IMR-90 (cell line): ENCODE results near the gene PLEKHG4. TPM values are rescaled to one million over a fixed set of nuclear protein-coding genes. Genes with fewer than 3 reads are reported as not detected.

Experiments
- ATAC-seq: fragments of 200-7000 bp; cut with Tn5 transposase; 2 replicates; pipeline ENCODE4 v1.9.1; 2020; ENCODE audit warnings: low read depth, mild to moderate bottlenecking, moderate library complexity
- BruUV-seq: library from RNA; stranded (reverse); fragments of 400-500 nt; replicated peaks from 2 replicates; lab custom pipeline; 2021; lab: Mats Ljungman, UMichigan
- CTCF ChIA-PET: fragments of 300-600 bp; formaldehyde crosslinking; extraction: SDS; loops from one replicate; lab custom pipeline; 2021; ENCODE audit warnings: antibody characterized with exemption; lab: Yijun Ruan, JAX
- POLR2A ChIA-PET: fragments of 300-600 bp; sonication (Branson Sonifier 250); formaldehyde crosslinking; loops from one replicate; lab custom pipeline; 2022; ENCODE audit warnings: antibody characterized with exemption; ENCODE audit not compliant: unreplicated experiment; lab: Charles Lee
- DNase-seq: peaks from one replicate; pipeline ENCODE4 v3.0.0; 2013
- H2AFZ ChIP-seq: replicated peaks from 2 replicates; pipeline ENCODE3; 2013; ENCODE audit warnings: low read length, mild to moderate bottlenecking; ENCODE audit not compliant: poor library complexity
- H2AK5ac ChIP-seq: 2 replicates; pipeline ENCODE4 v1.6.1; 2013; ENCODE audit warnings: low read depth, low read length, inconsistent platforms
- H2AK9ac ChIP-seq: replicated peaks from 2 replicates; pipeline ENCODE3; 2013; ENCODE audit warnings: mild to moderate bottlenecking, low read depth, low read length, moderate library complexity; ENCODE audit not compliant: poor library complexity
- H2BK120ac ChIP-seq: 2 replicates; pipeline ENCODE4 v1.6.1; 2013; ENCODE audit warnings: low read depth, low read length, inconsistent platforms
- H2BK15ac ChIP-seq: 3 replicates; pipeline ENCODE4 v1.6.1; 2013; ENCODE audit warnings: low read depth, low read length, inconsistent platforms
- H2BK20ac ChIP-seq: 2 replicates; pipeline ENCODE4 v1.6.1; 2013; ENCODE audit warnings: low read depth, mild to moderate bottlenecking, inconsistent platforms, low read length, moderate library complexity
- H2BK5ac ChIP-seq: 2 replicates; pipeline ENCODE4 v1.6.1; 2013; ENCODE audit warnings: mild to moderate bottlenecking, low read depth, low read length, inconsistent platforms; ENCODE audit not compliant: poor library complexity, severe bottlenecking
- H3K14ac ChIP-seq: replicated peaks from 2 replicates; pipeline ENCODE4 v1.6.1; 2013; ENCODE audit warnings: low read depth, low read length, inconsistent platforms
- H3K18ac ChIP-seq: 2 replicates; pipeline ENCODE4 v1.6.1; 2013; ENCODE audit warnings: low read depth, low read length, control low read depth
- H3K23ac ChIP-seq: 2 replicates; pipeline ENCODE4 v1.6.1; 2013; ENCODE audit warnings: low read depth, low read length, inconsistent platforms
- H3K27ac ChIP-seq: 2 replicates; pipeline ENCODE4 v1.5.1; 2013; ENCODE audit warnings: mild to moderate bottlenecking, control low read depth, low read length; ENCODE audit not compliant: insufficient read depth
- H3K27me3 ChIP-seq: 2 replicates; pipeline ENCODE4 v1.6.1; 2013; ENCODE audit warnings: low read length; ENCODE audit not compliant: control insufficient read depth, insufficient read depth
- H3K36me3 ChIP-seq: 2 replicates; pipeline ENCODE4 v1.6.1; 2013; ENCODE audit warnings: low read length, mixed read lengths; ENCODE audit not compliant: control insufficient read depth, insufficient read depth
- H3K4ac ChIP-seq: 2 replicates; pipeline ENCODE4 v1.6.1; 2013; ENCODE audit warnings: low read depth, low read length, inconsistent platforms
- H3K4me1 ChIP-seq: 2 replicates; pipeline ENCODE4 v1.6.1; 2013; ENCODE audit warnings: low read length, mixed read lengths; ENCODE audit not compliant: control insufficient read depth, insufficient read depth
- H3K4me2 ChIP-seq: 2 replicates; pipeline ENCODE4 v1.6.1; 2013; ENCODE audit warnings: low read depth, mild to moderate bottlenecking, control low read depth, low read length, moderate library complexity
- H3K4me3 ChIP-seq: 2 replicates; pipeline ENCODE4 v1.5.1; 2013; ENCODE audit warnings: low read depth, mild to moderate bottlenecking, control low read depth, low read length, moderate library complexity; ENCODE audit not compliant: insufficient read depth
- H3K56ac ChIP-seq: 2 replicates; pipeline ENCODE4 v1.6.1; 2013; ENCODE audit warnings: low read length, inconsistent platforms; ENCODE audit not compliant: insufficient read depth; ENCODE audit errors: extremely low read depth
- H3K79me1 ChIP-seq, 2 experiments: 2 replicates each; pipeline ENCODE4 v1.6.1; 2013; ENCODE audit warnings: low read length in 2 of 2, inconsistent platforms in 1 of 2, low read depth in 1 of 2
- H3K9ac ChIP-seq: 2 replicates; pipeline ENCODE4 v1.6.1; 2013; ENCODE audit warnings: low read depth, low read length, control low read depth
- H3K9me1 ChIP-seq: 2 replicates; pipeline ENCODE4 v1.6.1; 2013; ENCODE audit warnings: low read length, inconsistent platforms; ENCODE audit not compliant: insufficient read depth
- H3K9me3 ChIP-seq: 2 replicates; pipeline ENCODE4 v1.6.1; 2013; ENCODE audit warnings: low read length; ENCODE audit not compliant: control insufficient read depth, insufficient read depth
- H4K20me1 ChIP-seq: 2 replicates; pipeline ENCODE4 v1.6.1; 2013; ENCODE audit warnings: low read length, inconsistent platforms; ENCODE audit not compliant: insufficient read depth
- H4K5ac ChIP-seq: 2 replicates; pipeline ENCODE4 v1.6.1; 2013; ENCODE audit warnings: mild to moderate bottlenecking, low read depth, low read length, control low read depth
- H4K8ac ChIP-seq, 2 experiments: 2 replicates each; pipeline ENCODE4 v1.6.1; 2013; ENCODE audit warnings: low read depth in 2 of 2, low read length in 2 of 2, control low read depth in 1 of 2, inconsistent platforms in 1 of 2
- H4K91ac ChIP-seq: 2 replicates; pipeline ENCODE4 v1.6.1; 2013; ENCODE audit warnings: low read depth, low read length, inconsistent platforms; ENCODE audit not compliant: insufficient read depth
- CEBPB ChIP-seq: IDR thresholded peaks from 2 replicates; pipeline ENCODE4 v1.6.1; 2012; ENCODE audit warnings: low read depth, low read length, improper control_type of control experiment
- CHD1 ChIP-seq: IDR thresholded peaks from 2 replicates; pipeline ENCODE4 v1.6.1; 2012; ENCODE audit warnings: low read depth, low read length, improper control_type of control experiment
- MAFK ChIP-seq: IDR thresholded peaks from 2 replicates; pipeline ENCODE4 v1.6.1; 2012; ENCODE audit warnings: low read depth, low read length, improper control_type of control experiment
- MAZ ChIP-seq: IDR thresholded peaks from 2 replicates; pipeline ENCODE4 v1.6.1; 2012; ENCODE audit warnings: low read depth, mild to moderate bottlenecking, low read length, improper control_type of control experiment, moderate library complexity, borderline replicate concordance
- MXI1 ChIP-seq: IDR thresholded peaks from 2 replicates; pipeline ENCODE4 v1.6.1; 2012; ENCODE audit warnings: low read depth, mild to moderate bottlenecking, low read length, moderate library complexity, borderline replicate concordance
- NFE2L2 ChIP-seq: fragments of 150-350 bp; IDR thresholded peaks from 2 replicates; pipeline ENCODE4 v1.6.1; 2016; ENCODE audit warnings: low read depth, mild to moderate bottlenecking, low read length
- POLR2A ChIP-seq: IDR thresholded peaks from 2 replicates; pipeline ENCODE4 v1.6.1; 2012; ENCODE audit warnings: mild to moderate bottlenecking, low read depth, low read length
- RAD21 ChIP-seq: IDR thresholded peaks from 2 replicates; pipeline ENCODE4 v1.6.1; 2012; ENCODE audit warnings: low read length, improper control_type of control experiment
- RCOR1 ChIP-seq: IDR thresholded peaks from 2 replicates; pipeline ENCODE4 v1.6.1; 2012; ENCODE audit warnings: mild to moderate bottlenecking, low read length, improper control_type of control experiment; ENCODE audit not compliant: insufficient replicate concordance
- RFX5 ChIP-seq: IDR thresholded peaks from 2 replicates; pipeline ENCODE4 v1.8.0; 2012; ENCODE audit warnings: low read depth, mild to moderate bottlenecking, low read length, moderate library complexity
- WGBS, 2 experiments: methylation state at CpG; one replicate each; pipeline versions ENCODE4 v1.1.5 to v1.1.7; 2013; ENCODE audit warnings: missing lambda C conversion rate in 2 of 2; ENCODE audit not compliant: insufficient read length in 1 of 2; ENCODE audit errors: extremely low coverage in 2 of 2; 5-methylcytosine and 5-hydroxymethylcytosine counted together
- dilution Hi-C: fragments of 300-500 bp; cut with HindIII; formaldehyde crosslinking; loops from one replicate; pipeline ENCODE4 v1.14.3; 2018; ENCODE audit warnings: low sequenced_read_pairs; ENCODE audit not compliant: unreplicated experiment
- in situ Hi-C: fragments of 300-500 bp; cut with MboI; formaldehyde crosslinking; loops from 3 replicates; pipeline ENCODE4 v1.14.3; 2019; ENCODE audit warnings: low sequenced_read_pairs, inconsistent platforms, mixed read lengths
- intact Hi-C: fragments of 100-400 bp; cut with micrococcal nuclease; formaldehyde crosslinking; loops from 2 replicates; pipeline ENCODE4 v1.10.0; 2022
- polyA plus RNA-seq, 3 experiments: library from polyadenylated mRNA; depleted of rRNA; stranded (reverse); fragments of >200 nt; gene quantifications; 2 replicates each; pipeline ENCODE4 v1.2.3, GENCODE V29; 2012; ENCODE audit warnings: low replicate concordance in 1 of 3
- total RNA-seq: library from RNA; depleted of rRNA; stranded (reverse); fragments of >200 nt; gene quantifications from 2 replicates; pipeline ENCODE4 v1.2.3, GENCODE V29; 2012
- TF ChIP-seq, protein P1 (sequence below): fragments of 150-350 bp; IDR thresholded peaks from 2 replicates; pipeline ENCODE4 v1.6.1; 2016; ENCODE audit warnings: low read depth, mild to moderate bottlenecking, low read length, moderate library complexity, borderline replicate concordance
- TF ChIP-seq, protein P2 (sequence below): fragments of 150-350 bp; IDR thresholded peaks from 2 replicates; pipeline ENCODE4 v1.6.1; 2017; ENCODE audit warnings: mild to moderate bottlenecking, antibody characterized with exemption, low read length, low read depth

The PLEKHG4 gene
- total and polyA plus RNA-seq, 2 of the 4 experiments (the other 2 are of a cell fraction), result 14.0 to 50.7 TPM

DNA sequence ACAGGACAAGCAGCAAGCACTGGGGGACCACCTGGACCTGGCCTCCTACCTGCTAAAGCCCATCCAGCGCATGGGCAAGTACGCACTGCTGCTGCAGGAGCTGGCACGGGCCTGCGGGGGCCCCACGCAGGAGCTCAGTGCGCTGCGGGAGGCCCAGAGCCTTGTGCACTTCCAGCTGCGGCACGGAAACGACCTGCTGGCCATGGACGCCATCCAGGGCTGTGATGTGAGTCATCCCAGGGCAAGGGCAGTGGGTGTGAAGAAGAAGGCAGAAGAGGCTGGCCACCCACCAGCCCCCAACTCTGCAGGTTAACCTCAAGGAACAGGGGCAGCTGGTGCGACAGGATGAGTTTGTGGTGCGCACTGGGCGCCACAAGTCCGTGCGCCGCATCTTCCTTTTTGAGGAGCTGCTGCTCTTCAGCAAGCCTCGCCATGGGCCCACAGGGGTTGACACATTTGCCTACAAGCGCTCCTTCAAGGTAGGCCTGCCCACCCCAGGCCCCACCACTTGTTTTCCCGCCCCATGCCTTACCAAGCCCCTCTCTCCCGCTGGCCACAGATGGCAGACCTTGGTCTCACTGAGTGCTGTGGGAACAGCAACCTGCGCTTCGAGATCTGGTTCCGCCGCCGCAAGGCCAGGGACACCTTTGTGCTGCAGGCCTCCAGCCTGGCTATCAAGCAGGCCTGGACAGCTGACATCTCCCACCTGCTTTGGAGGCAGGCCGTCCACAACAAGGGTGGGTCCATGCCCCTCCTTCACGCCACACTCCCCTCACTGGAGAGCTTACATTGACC is 7.3 kb downstream of the PLEKHG4 start (continued):
- no peak for TF ChIP-seq RFX5

DNA sequence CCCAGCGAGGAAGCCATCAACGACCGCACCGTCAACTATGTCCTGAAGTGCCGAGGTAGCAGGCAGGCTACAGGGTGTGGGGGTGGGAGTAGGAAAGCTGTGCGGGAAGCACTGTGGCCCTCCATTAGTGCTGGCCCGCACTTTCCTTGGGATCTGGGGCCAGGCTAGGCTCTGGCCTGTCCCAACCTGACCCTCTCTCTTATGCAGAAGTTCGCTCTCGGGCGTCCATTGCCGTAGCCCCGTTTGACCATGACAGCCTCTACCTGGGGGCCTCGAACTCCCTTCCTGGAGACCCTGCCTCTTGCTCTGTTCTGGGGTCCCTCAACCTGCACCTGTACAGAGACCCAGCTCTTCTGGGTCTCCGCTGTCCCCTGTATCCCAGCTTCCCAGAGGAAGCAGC is 8.6 kb downstream of the PLEKHG4 start:
- Histone ChIP-seq H2BK20ac (no peak overlapping the region), H4K20me1 (no peaks in the 10 kb centered on the region), H3K9me1 (peaks cover 14% of the 10 kb centered on the region), H3K9ac (no peak overlapping the region), H2AFZ (no peak overlapping the region), H3K4me1 (peaks cover 7% of the 10 kb centered on the region), H2BK120ac (no peak overlapping the region), H2BK15ac (no peak overlapping the region), H3K9me3 (no peaks in the 10 kb centered on the region), H4K5ac (no peak overlapping the region), H2AK5ac (no peak overlapping the region), H3K4me2 (no peak overlapping the region), H3K27ac (no peak overlapping the region), H3K27me3 (no peaks in the 10 kb centered on the region), H3K14ac (no peak overlapping the region), H3K4ac (no peak overlapping the region), H4K8ac (no peak overlapping the region), H3K36me3 (no peaks in the 10 kb centered on the region), H2BK5ac (no peak overlapping the region), H3K23ac (no peak overlapping the region), H3K79me1 (no peaks in the 10 kb centered on the region; a peak in 1 of 4 replicates), H3K56ac (no peak overlapping the region), H3K4me3 (no peak overlapping the region), H3K18ac (no peak overlapping the region), H2AK9ac (no peak overlapping the region), H4K91ac (no peak overlapping the region)
- 97% methylated on average over 6 of the region's 14 CpGs; no CpG with 5 or more reads in 1 of the 2 experiments for WGBS, 2 experiments
- BruUV-seq, result no TSS peak
- dilution Hi-C loops (no loop called here), in situ Hi-C loops (no loop called here), intact Hi-C loops (no loop called here)
- ChIA-PET CTCF (no interaction called here), POLR2A (no interaction called here)
- TF ChIP-seq NFE2L2 (no peak), MXI1 (no peak), CEBPB (no peak), RCOR1 (no peak), POLR2A (no peak), RFX5 (no peak), RAD21 (no peak), MAFK (no peak), CHD1 (no peak), MAZ (no peak)
- TF ChIP-seq, protein P1, sequence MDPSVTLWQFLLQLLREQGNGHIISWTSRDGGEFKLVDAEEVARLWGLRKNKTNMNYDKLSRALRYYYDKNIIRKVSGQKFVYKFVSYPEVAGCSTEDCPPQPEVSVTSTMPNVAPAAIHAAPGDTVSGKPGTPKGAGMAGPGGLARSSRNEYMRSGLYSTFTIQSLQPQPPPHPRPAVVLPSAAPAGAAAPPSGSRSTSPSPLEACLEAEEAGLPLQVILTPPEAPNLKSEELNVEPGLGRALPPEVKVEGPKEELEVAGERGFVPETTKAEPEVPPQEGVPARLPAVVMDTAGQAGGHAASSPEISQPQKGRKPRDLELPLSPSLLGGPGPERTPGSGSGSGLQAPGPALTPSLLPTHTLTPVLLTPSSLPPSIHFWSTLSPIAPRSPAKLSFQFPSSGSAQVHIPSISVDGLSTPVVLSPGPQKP, result no peak
- TF ChIP-seq, protein P2, sequence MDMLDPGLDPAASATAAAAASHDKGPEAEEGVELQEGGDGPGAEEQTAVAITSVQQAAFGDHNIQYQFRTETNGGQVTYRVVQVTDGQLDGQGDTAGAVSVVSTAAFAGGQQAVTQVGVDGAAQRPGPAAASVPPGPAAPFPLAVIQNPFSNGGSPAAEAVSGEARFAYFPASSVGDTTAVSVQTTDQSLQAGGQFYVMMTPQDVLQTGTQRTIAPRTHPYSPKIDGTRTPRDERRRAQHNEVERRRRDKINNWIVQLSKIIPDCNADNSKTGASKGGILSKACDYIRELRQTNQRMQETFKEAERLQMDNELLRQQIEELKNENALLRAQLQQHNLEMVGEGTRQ, result no peak
- ATAC-seq, result no peak
- DNase-seq, result no peak
